Femur (tissue), 1 donor: Measurements from ENCODE around the gene SNX25.

Source experiments
- DNase-seq: peaks from one replicate; pipeline ENCODE4 v3.0.0-alpha.2; 2017

Gene SNX25

GRCh38 chr4:185270037-185270436 lies 60.6 kb downstream of the SNX25 start:
- no peak for DNase-seq

GRCh38 chr4:185270885-185271284 lies 61.5 kb downstream of the SNX25 start:
- no peak for DNase-seq

GRCh38 chr4:185272245-185272644 lies 62.8 kb downstream of the SNX25 start:
- no peak for DNase-seq

- DNase-seq = no peak
Measured at GRCh38 chr4:185275501-185275900, 66.1 kb downstream of the SNX25 start.

DNA sequence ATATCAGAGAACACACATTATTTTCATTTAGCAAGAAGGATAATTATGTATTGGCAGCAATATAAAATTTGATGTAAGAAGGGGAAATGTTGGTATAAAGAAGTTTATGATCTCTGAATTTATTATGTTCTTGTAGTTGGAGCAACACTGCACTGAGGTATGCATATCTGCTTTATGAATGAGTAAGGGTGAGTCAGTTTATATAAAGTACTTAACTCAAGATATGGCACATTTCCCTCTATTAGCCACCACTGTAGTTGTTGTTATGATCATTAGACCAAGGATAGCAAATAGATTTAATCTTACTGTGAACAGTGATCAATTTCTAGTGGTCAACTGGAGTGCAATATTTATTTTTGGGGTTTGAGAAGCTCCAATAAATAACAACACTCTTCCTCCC lies 66.6 kb downstream of the SNX25 start:
- no peak for DNase-seq

DNA sequence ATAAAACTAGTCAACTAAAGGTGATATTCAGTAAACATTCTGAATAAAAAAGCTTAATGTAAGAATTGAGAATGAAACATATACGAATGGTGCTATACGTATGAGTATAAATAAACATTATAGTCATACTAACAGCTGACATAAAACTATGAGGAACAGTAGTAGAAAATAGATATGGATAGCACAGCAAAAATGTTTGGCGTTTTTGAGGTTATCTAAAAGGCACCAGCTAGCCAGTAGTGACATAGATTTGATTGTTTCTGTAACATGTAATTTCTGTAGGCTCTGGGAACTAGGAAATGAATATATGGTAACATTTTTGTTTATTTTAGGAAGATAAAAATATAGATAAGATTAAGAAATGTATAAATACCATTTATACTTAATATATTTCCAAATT lies 69.3 kb downstream of the SNX25 start:
- DNase-seq = no peak

- no peak for DNase-seq
Measured at GRCh38 chr4:185280608-185281007, 71.2 kb downstream of the SNX25 start.

GRCh38 chr4:185282968-185283367 lies 73.6 kb downstream of the SNX25 start:
- DNase-seq = no peak

GRCh38 chr4:185283723-185284122 lies 74.3 kb downstream of the SNX25 start:
- DNase-seq = no peak

DNA sequence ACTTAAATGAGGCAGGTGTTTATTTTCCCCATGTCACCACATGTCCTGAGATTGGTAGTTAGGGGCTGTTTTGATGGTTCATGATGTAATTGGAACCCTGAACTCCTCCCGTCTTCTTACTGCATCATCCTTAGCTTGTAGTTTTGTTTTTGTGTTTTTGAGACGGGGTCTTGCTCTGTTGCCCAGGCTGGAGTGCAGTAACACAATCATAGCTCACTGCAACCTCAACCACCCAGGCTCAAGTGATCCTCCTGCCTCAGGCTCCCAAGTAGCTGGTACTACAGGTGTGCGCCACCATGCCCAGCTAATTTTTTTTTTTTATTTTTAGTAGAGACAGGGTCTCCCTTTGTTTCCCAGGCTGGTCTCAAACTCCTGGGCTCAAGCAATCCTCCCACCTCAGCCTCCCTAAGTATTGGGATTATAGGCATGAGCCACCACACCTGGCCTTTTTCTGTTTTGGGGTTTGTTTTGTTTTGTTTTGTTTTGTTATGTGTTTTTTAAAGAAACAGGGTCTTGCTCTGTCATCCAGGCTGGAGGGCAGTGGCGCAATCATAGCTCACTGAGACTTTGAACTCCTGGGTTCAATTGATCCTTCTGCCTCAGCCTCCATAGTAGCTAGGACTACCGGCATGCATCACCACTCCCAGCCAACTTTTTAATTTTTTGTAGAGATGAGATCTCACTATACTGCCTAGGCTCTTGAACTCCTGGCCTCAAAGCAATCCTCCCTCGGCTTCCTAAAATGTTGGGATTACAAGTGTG lies 76.4 kb downstream of the SNX25 start:
- no peak for DNase-seq

DNA sequence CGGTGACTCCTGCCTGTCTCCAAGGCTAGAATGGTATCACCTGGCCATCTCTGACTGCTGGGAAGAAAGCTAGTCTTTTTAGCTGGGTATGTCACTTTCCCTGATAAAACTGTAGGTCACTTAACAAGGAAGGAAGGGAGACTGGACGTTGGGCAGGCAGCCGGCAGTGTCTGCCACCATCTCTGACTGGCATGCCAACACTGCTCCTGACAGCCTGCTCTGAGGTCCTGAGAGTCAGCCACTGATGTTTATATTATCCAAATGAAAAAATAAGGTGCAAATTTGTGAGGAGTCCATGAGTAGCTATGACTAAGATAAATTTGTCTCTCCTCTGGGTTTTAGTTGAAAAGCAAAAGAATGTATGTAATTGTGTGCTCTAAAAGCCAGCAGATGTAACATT lies 77.2 kb downstream of the SNX25 start:
- no peak for DNase-seq

GRCh38 chr4:185287031-185287430 lies 77.6 kb downstream of the SNX25 start:
- DNase-seq = no peak

GRCh38 chr4:185290018-185290607 lies 80.7 kb downstream of the SNX25 start:
- no peak for DNase-seq

- DNase-seq = no peak
Measured at GRCh38 chr4:185290656-185291055, 81.3 kb downstream of the SNX25 start.

- DNase-seq = no peak
Measured at GRCh38 chr4:185293202-185293601, 83.8 kb downstream of the SNX25 start.

DNA sequence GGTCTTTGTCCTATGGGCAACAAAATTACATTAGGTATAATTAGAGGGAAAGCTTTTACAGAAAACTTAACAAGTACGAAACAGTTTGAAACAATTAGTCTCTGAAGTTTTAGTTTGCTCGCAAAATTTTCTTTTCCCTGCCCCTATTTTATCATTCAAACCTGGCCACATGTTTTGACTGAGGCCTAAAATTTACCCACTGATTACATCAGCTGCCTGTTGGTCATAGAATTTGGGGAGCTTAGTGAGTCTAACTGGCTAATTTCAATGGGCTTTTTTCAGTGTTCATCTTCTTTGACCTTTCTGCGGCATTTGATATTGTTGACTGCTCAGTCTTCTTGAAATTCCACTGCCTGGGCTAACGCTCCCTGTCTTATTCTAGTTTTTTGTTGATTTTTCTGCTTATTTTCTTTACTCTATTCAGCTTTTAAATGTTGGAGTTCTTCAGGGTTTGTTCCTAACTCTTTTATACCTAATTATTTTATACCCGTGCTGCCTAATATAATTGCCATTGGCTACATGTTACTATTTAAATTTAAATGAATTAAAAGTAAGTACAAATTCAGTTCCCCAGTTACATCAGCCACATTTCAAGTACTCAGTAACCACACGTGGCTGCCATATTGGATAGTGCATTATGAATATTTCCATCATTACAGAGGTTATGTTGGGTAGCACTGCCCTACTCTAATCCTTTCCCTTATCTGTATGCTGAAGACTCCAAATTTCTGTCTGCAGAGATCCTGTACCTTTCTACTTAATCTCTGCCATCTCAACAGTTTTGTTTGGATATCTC lies 87.5 kb downstream of the SNX25 start:
- DNase-seq = no peak

DNA sequence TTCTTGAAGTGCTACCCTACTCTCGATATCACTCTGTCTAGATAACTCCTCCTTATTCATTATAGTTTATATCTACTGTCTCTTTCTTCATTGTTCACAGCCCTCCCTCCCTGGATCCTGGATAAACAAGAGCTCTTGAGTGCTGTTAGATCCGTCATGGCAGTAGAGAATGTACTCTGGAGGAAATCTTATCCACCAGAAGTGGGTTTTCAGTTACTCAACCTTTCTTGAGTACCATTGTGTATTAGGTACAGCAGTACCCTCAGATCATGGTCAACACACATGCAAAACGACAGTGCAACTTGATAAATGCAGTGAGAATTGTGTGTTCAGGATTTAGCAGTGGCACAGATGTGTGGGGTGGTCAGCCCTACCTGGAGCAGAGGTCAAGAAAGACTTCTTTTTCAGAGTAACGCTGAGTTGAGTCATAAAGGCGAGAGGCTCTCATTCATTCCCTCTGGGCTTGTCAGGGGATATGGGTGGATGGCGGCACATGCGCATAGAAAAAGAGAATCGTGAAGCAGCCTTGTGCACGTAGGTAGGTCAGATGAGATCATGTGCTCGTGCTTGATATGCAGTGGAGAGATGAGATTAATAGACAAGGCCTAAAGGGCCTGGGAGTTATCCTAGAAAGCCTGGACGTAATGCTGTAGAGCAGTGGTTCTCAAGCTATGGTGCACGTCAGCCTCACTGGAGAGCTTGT lies 89.5 kb downstream of the SNX25 start:
- no peak for DNase-seq

DNA sequence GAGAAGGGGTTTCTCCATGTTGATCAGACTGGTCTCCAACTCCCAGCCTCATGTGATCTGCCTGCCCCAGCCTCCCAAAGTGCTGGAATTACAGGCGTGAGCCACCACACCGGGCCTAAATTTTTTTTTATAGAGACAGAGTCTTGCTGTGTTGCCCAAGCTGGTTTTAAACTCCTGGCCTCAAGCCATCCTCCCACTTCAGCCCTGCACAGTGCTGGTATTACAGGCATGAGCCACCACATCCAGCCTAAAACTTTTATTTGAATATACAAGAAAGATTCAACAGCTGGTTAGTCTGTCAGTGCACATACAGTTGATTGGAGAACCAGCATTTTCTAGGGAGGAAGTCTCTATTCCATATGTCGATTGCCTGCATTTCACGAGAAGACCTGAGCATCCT lies 95.1 kb downstream of the SNX25 start:
- no peak for DNase-seq

- DNase-seq = peak; percentile 34
Measured at GRCh38 chr4:185304944-185305690, 95.7 kb downstream of the SNX25 start.

DNA sequence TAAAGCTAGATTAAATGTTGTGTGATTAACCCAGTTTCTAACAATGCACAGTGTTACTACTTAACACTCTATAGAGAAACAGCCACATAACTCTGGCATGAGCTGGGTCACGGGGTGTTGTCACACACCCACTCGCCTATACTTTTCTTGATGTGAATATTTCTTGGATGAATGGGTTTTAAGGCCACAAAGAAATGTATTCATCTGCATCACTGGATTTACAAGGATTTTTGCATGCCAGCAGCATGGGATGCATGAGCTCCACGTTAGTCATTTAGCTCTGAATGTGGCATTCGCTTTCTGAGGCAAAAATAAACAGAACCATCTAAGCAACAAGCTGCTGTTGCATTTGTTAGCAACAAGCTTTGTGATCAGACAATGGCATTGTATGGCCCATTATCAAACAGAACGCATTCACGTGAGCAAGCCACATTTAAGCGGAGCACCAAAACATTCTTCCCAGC lies 96.6 kb downstream of the SNX25 start:
- no peak for DNase-seq

- no peak for DNase-seq
Measured at GRCh38 chr4:185307136-185307950, 97.9 kb downstream of the SNX25 start.

GRCh38 chr4:185309770-185310169 lies 100.4 kb downstream of the SNX25 start:
- DNase-seq = no peak
